HepG2 (cell line): ENCODE data around the gene VCAN. TPM values are rescaled to one million over a fixed set of nuclear protein-coding genes. Genes with fewer than 3 reads are reported as not detected.

Experiments used
- ATF7 ChIP-seq, 2 experiments: fragments of 450-650 bp in 1 of 2; sonication (generic) in 1 of 2; formaldehyde crosslinking in 1 of 2; IDR thresholded peaks; 2 replicates each; pipeline versions ENCODE4 v1.4.0 to v1.6.1; 2016 to 2020; ENCODE audit warnings: antibody characterized with exemption in 1 of 2, mild to moderate bottlenecking in 1 of 2, missing genetic modification reagents in 1 of 2
- DNMT1 ChIP-seq: sonication (generic); formaldehyde crosslinking; IDR thresholded peaks from 2 replicates; pipeline ENCODE4 v1.5.1; 2020; ENCODE audit warnings: mild to moderate bottlenecking, missing genetic modification reagents
- HBP1 ChIP-seq: IDR thresholded peaks from 2 replicates; pipeline ENCODE4 v1.6.1; 2016; ENCODE audit warnings: low read depth, control low read depth
- MAFK ChIP-seq, 2 experiments: IDR thresholded peaks in 1 of 2; conservative IDR thresholded peaks in 1 of 2; 2 replicates each; pipeline ENCODE4 v1.6.1; 2011; ENCODE audit warnings: improper control_type of control experiment in 2 of 2, low read length in 2 of 2
- MXD3 ChIP-seq: IDR thresholded peaks from 2 replicates; pipeline ENCODE4 v1.6.1; 2016; ENCODE audit warnings: mild to moderate bottlenecking, missing biosample characterization, missing genetic modification reagents
- NAIF1 ChIP-seq: sonication (generic); formaldehyde crosslinking; IDR thresholded peaks from 2 replicates; pipeline ENCODE4 v1.5.0; 2020; ENCODE audit warnings: mild to moderate bottlenecking, missing genetic modification reagents, borderline replicate concordance
- NCOA2 ChIP-seq: sonication (generic); formaldehyde crosslinking; IDR thresholded peaks from 2 replicates; pipeline ENCODE4 v1.8.0; 2022; ENCODE audit warnings: inconsistent platforms
- NFIB ChIP-seq: sonication (generic); formaldehyde crosslinking; IDR thresholded peaks from 2 replicates; pipeline ENCODE4 v1.9.0; 2021; ENCODE audit warnings: missing genetic modification reagents, mild to moderate bottlenecking, borderline replicate concordance
- ONECUT2 ChIP-seq: sonication (generic); formaldehyde crosslinking; IDR thresholded peaks from 2 replicates; pipeline ENCODE4 v1.4.0; 2020; ENCODE audit warnings: missing genetic modification reagents
- PRPF4 ChIP-seq: fragments of 200-400 bp; formaldehyde crosslinking; IDR thresholded peaks from 2 replicates; pipeline ENCODE4 v1.6.1; 2016; ENCODE audit warnings: low read length, low read depth; ENCODE audit not compliant: poor library complexity, severe bottlenecking
- SRSF9 ChIP-seq: fragments of 200-400 bp; formaldehyde crosslinking; IDR thresholded peaks from 2 replicates; pipeline ENCODE4 v1.6.1; 2018; ENCODE audit warnings: borderline replicate concordance, mild to moderate bottlenecking, low read depth, low read length; ENCODE audit not compliant: insufficient read depth, poor library complexity, severe bottlenecking
- TCF7L2 ChIP-seq: IDR thresholded peaks from 2 replicates; pipeline ENCODE4 v1.6.1; 2011; ENCODE audit warnings: mild to moderate bottlenecking, low read depth, low read length, moderate library complexity
- ZFP37 ChIP-seq: sonication (generic); formaldehyde crosslinking; IDR thresholded peaks from 2 replicates; pipeline ENCODE4 v1.4.0; 2020; ENCODE audit warnings: missing genetic modification reagents, borderline replicate concordance
- ZFP62 ChIP-seq: sonication (generic); formaldehyde crosslinking; IDR thresholded peaks from 2 replicates; pipeline ENCODE4 v1.4.0; 2020; ENCODE audit warnings: missing genetic modification reagents
- ZNF234 ChIP-seq: sonication (generic); formaldehyde crosslinking; conservative IDR thresholded peaks from 2 replicates; pipeline ENCODE4 v1.5.1; 2020; ENCODE audit warnings: mild to moderate bottlenecking, missing genetic modification reagents
- ZNF318 ChIP-seq: sonication (generic); formaldehyde crosslinking; IDR thresholded peaks from 2 replicates; pipeline ENCODE4 v1.4.0; 2020; ENCODE audit warnings: mild to moderate bottlenecking, missing genetic modification reagents
- ZNF460 ChIP-seq: sonication (generic); formaldehyde crosslinking; IDR thresholded peaks from 2 replicates; pipeline ENCODE4 v1.5.1; 2020; ENCODE audit warnings: missing genetic modification reagents, mild to moderate bottlenecking, borderline replicate concordance
- ZNF543 ChIP-seq: sonication (generic); formaldehyde crosslinking; IDR thresholded peaks from 2 replicates; pipeline ENCODE4 v1.4.0; 2020; ENCODE audit warnings: mild to moderate bottlenecking, missing genetic modification reagents
- ZNF556 ChIP-seq: sonication (generic); formaldehyde crosslinking; IDR thresholded peaks from 2 replicates; pipeline ENCODE4 v1.4.0; 2020; ENCODE audit warnings: mild to moderate bottlenecking, missing genetic modification reagents, borderline replicate concordance
- polyA plus RNA-seq, 8 experiments: library from polyadenylated mRNA; depleted of rRNA in 3 of 8; stranded (reverse) in 7 of 8; unstranded in 1 of 8; fragments of >200 nt; fragmentation: Illumina TruSeq in 4 of 8; extraction: Trizol in 4 of 8; gene quantifications; 2 replicates each; pipeline versions ENCODE4 v1.2.1 to v1.2.3, GENCODE V29; 2011 to 2016; ENCODE audit warnings: low read depth in 4 of 8, missing spikeins in 1 of 8, mixed read lengths in 1 of 8; ENCODE audit not compliant: insufficient read depth in 1 of 8
- total RNA-seq, 5 experiments: library from RNA; depleted of rRNA; stranded (reverse); fragments of >200 nt; fragmentation: Illumina TruSeq; extraction: Trizol; gene quantifications; 2 replicates each; pipeline ENCODE4 v1.2.3, GENCODE V29; 2016; ENCODE audit warnings: low read depth in 1 of 5

The VCAN gene
- total and polyA plus RNA-seq, 2 of the 13 experiments (the other 11 are each of a cell fraction or from before 2014, with no cell fraction given): 1.2 to 3.5 TPM

GRCh38 chr5:83475935-83476814, 4.6 kb downstream of the VCAN start (continued):
- no peak for TF ChIP-seq MXD3
- TF ChIP-seq ONECUT2 (CRISPR knock-in tag): 0 out of 2 replicates have a peak, but pooled peaks have one; percentile 14
- no peak for TF ChIP-seq NCOA2 (CRISPR knock-in tag)
- no peak for TF ChIP-seq MAFK (conservative IDR thresholded peaks at IDR 0.05 in 1 of 2, IDR thresholded peaks at IDR 0.05 in 1 of 2; ENCODE audit: low read length in 2 of 2)
- TF ChIP-seq TCF7L2: no peak
- no peak for TF ChIP-seq ZNF556 (CRISPR knock-in tag)
- TF ChIP-seq SRSF9: no peak
- TF ChIP-seq ZFP37 (CRISPR knock-in tag): no peak
- TF ChIP-seq ATF7 (IDR thresholded peaks at IDR 0.05): peak; percentile 90
- TF ChIP-seq ATF7 (CRISPR knock-in tag; IDR thresholded peaks at IDR 0.05): no peak
- TF ChIP-seq NFIB: no peak
- no peak for TF ChIP-seq DNMT1 (CRISPR knock-in tag)
- TF ChIP-seq ZNF234: no peak
- TF ChIP-seq ZNF460: no peak
- no peak for TF ChIP-seq HBP1
- TF ChIP-seq NAIF1 (CRISPR knock-in tag): no peak
- TF ChIP-seq ZNF318 (CRISPR knock-in tag): no peak
- no peak for TF ChIP-seq ZNF543 (CRISPR knock-in tag)
- no peak for TF ChIP-seq PRPF4
- TF ChIP-seq ZFP62: no peak
